Heart right ventricle (tissue), 16 donors: Measurements from ENCODE around the gene ARID2. TPM values are rescaled to one million over a fixed set of nuclear protein-coding genes. Genes with fewer than 3 reads are reported as not detected.

Experiments
- ATAC-seq, 8 donors: fragments of 200-7000 bp; cut with Tn5 transposase; one replicate each; pipeline ENCODE4 v1.9.1; 2020; ENCODE audit warnings: mild to moderate bottlenecking in 8 of 8, moderate library complexity in 8 of 8, moderate number of reproducible peaks in 1 of 8
- DNase-seq, 2 donors: peaks; one replicate each; pipeline ENCODE4 v3.0.0-alpha.2; 2020
- H3K27ac ChIP-seq, 10 donors: fragments of 200-600 bp; sonication (generic) in 2 of 10; one replicate each; pipeline versions ENCODE4 v1.5.0 to v1.8.0; 2020 to 2022; ENCODE audit warnings: mild to moderate bottlenecking in 3 of 10
- H3K27me3 ChIP-seq, 7 donors: fragments of 200-600 bp; one replicate each; pipeline ENCODE4 v1.8.0; 2021 to 2022; ENCODE audit warnings: mild to moderate bottlenecking in 2 of 7
- H3K36me3 ChIP-seq, 9 donors: fragments of 200-600 bp; sonication (generic) in 1 of 9; one replicate each; pipeline versions ENCODE4 v1.5.0 to v1.8.0; 2020 to 2022; ENCODE audit warnings: mild to moderate bottlenecking in 2 of 9
- H3K4me1 ChIP-seq, 9 donors: fragments of 200-600 bp; sonication (generic) in 1 of 9; one replicate each; pipeline versions ENCODE4 v1.5.0 to v1.8.0; 2020 to 2022; ENCODE audit warnings: mild to moderate bottlenecking in 4 of 9
- H3K4me3 ChIP-seq, 10 donors: fragments of 200-600 bp; sonication (generic) in 2 of 10; one replicate each; pipeline versions ENCODE4 v1.5.0 to v1.8.0; 2020 to 2022; ENCODE audit warnings: mild to moderate bottlenecking in 7 of 10, moderate library complexity in 2 of 10
- H3K9me3 ChIP-seq, 11 donors: fragments of 200-600 bp in 10 of 11; sonication (generic) in 2 of 11; one replicate each; pipeline versions ENCODE4 v1.5.0 to v1.8.0; 2013 to 2022; ENCODE audit warnings: mild to moderate bottlenecking in 2 of 11, control low read depth in 1 of 11, moderate library complexity in 1 of 11
- WGBS, 2 donors: extraction: QIAGEN DNeasy Blood & Tissue Kit; methylation state at CpG; one replicate each; pipeline ENCODE4 v1.1.7; 2013; ENCODE audit warnings: inconsistent platforms in 1 of 2; 5-methylcytosine and 5-hydroxymethylcytosine counted together
- intact Hi-C, 10 donors: fragments of 100-400 bp; cut with DNase I; formaldehyde crosslinking; loops; one replicate each; pipeline versions ENCODE4 v1.11.1 to v1.14.2; 2022
- polyA plus RNA-seq, 2 donors: library from polyadenylated mRNA; stranded (reverse); fragments of 200-250 nt; gene quantifications; one replicate each; pipeline ENCODE4 v1.2.3, GENCODE V29; 2013
- total RNA-seq, 10 donors: library from RNA; stranded (reverse); fragmentation: NEBNext Ultra II Directional in 3 of 10; extraction: Animal tissue kit (Norgen Biotek cat#: 25700) in 3 of 10; gene quantifications; one replicate each; pipeline versions ENCODE4 v1.2.1 to v1.2.4, GENCODE V29; 2021 to 2023
- TF ChIP-seq, protein P1 (sequence below), 9 donors: fragments of 200-600 bp; sonication (generic) in 2 of 9; IDR thresholded peaks; one replicate each; pipeline versions ENCODE4 v1.5.0 to v1.8.0; 2021 to 2022; ENCODE audit warnings: antibody characterized with exemption in 9 of 9, mild to moderate bottlenecking in 5 of 9, moderate library complexity in 1 of 9
- donor health status: Arrhythmogenic right ventricular cardiomyopathy.
- donor health status: ischemic (EF 13 %, LVEDD 7.1; RV severe dilation, severe dysfunction).
- donor health status: healthy with polysubstance abuse.
- donor health status: DM: no; HTN: yes; CAD: no.
- donor health status: DM: no; HTN: no; CAD: no.
- donor health status: ischemic (EF 25% LVEDD 6.9; RV normal size, moderate dysfunction).
- donor health status: ischemic (EF 25% LVEDD 5.7; RV mildly dilated, moderate dysfunction).
- donor health status: healthy.
- donor health status: DM: yes; HTN: yes; CAD: no.
- donor health status: Ischemic cardiomyopathy.
- donor health status: ischemic (EF 35%, LVEDD 5.7; RV mildly dilated, moderate dysfunction).
- donor health status: nonischemic (EF 11% LVEDD 7.7; RV severe dilation, severe dysfunction).
- donor health status: DM: yes; HTN: yes; CAD: no.
- donor health status: PGD.
- donor health status: ischemic (EF 29% LVEDD 5.4; RV normal size, mild dysfunction).
- donor health status: nonischemic (EF 23%, LVEDD 6.1; RV moderate dilation, normal function).

Gene ARID2
- total and polyA plus RNA-seq, 12 donors = 3.0 to 28.8 (median 18.6) TPM

- WGBS, 2 donors = 90 to 95% methylated on average over 2 of the region's 2 CpGs
- no peak for ATAC-seq
- Histone ChIP-seq H3K4me3 (no peak overlapping the region), H3K27ac (no peak overlapping the region), H3K27me3 (no peaks in the 10 kb centered on the region), H3K36me3 (peaks cover 0 to 100% (median 52%) of the 10 kb centered on the region in 9 donors), H3K4me1 (peaks cover 0 to 4% (median 1%) of the 10 kb centered on the region in 9 donors), H3K9me3 (no peaks in the 10 kb centered on the region)
- TF ChIP-seq, protein P1, sequence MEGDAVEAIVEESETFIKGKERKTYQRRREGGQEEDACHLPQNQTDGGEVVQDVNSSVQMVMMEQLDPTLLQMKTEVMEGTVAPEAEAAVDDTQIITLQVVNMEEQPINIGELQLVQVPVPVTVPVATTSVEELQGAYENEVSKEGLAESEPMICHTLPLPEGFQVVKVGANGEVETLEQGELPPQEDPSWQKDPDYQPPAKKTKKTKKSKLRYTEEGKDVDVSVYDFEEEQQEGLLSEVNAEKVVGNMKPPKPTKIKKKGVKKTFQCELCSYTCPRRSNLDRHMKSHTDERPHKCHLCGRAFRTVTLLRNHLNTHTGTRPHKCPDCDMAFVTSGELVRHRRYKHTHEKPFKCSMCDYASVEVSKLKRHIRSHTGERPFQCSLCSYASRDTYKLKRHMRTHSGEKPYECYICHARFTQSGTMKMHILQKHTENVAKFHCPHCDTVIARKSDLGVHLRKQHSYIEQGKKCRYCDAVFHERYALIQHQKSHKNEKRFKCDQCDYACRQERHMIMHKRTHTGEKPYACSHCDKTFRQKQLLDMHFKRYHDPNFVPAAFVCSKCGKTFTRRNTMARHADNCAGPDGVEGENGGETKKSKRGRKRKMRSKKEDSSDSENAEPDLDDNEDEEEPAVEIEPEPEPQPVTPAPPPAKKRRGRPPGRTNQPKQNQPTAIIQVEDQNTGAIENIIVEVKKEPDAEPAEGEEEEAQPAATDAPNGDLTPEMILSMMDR (IDR thresholded peaks at IDR 0.05) = no peak
- intact Hi-C loops = no loop called here
- DNase-seq = no peak
These were observed 198.8 kb downstream of the ARID2 start for GRCh38 chr12:45928309-45928708.

- Histone ChIP-seq H3K36me3 (peaks cover 0 to 98% (median 48%) of the 10 kb centered on the region in 9 donors), H3K4me3 (no peak overlapping the region), H3K9me3 (no peaks in the 10 kb centered on the region), H3K4me1 (peaks cover 0 to 24% (median 14%) of the 10 kb centered on the region in 9 donors), H3K27me3 (no peaks in the 10 kb centered on the region), H3K27ac (no peak overlapping the region)
- DNase-seq (no peak), ATAC-seq (no peak)
- TF ChIP-seq, protein P1 (IDR thresholded peaks at IDR 0.05) = no peak
- intact Hi-C loops = loop anchor here in 1 of 10 donors (5.0 kb wide), 1 partner anchor 388 kb away; no protein-coding TSS in a partner anchor
- 82 to 83% methylated on average over 3 of the region's 3 CpGs for WGBS, 2 donors
These were observed 200.9 kb downstream of the ARID2 start for GRCh38 chr12:45930369-45930768.

- H3K36me3 ChIP-seq = peaks cover 0 to 85% (median 34%) of the 10 kb centered on the region in 9 donors
- no peaks in the 10 kb centered on the region for H3K27me3 ChIP-seq
- H3K9me3 ChIP-seq = no peaks in the 10 kb centered on the region
- WGBS, 2 donors = 13 to 20% methylated on average over 2 of the region's 2 CpGs
- TF ChIP-seq, protein P1 (IDR thresholded peaks at IDR 0.05) = no peak
- H3K4me1 ChIP-seq = peaks cover 0 to 24% (median 14%) of the 10 kb centered on the region in 9 donors
- intact Hi-C loops = loop anchor here in 1 of 10 donors (5.0 kb wide), 1 partner anchor 391 kb away; no protein-coding TSS in a partner anchor
- H3K4me3 ChIP-seq = no peak overlapping the region
- H3K27ac ChIP-seq = peak overlapping the region in 1 of 10 donors; percentile 34
- peak in 2 of 8 donors; percentile 29 to 34 for ATAC-seq
- DNase-seq = no peak
These were observed 204.0 kb downstream of the ARID2 start for GRCh38 chr12:45933504-45933903.

DNA sequence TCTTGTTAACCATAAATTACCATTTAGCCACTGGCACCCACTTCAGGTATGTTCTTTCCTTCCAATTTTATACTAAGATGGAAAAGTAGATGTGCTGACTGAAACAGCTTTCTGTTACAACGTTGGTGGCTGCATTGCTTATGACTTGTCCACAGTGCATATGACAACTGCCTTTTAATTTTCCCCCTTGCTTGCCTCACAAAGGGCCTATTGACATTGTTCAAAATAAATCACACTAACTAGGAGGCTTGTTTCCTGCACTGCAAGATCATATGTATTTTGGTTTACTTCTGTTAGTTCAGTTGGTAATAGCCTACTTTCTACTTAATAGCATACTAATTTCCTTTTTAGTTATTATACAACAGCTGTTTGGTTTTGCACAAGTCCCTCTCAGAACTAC, 205.4 kb downstream of the ARID2 start:
- WGBS, 2 donors = 33 to 54% methylated on average over 1 of the region's 1 CpG
- DNase-seq = no peak
- H3K27me3 ChIP-seq = no peaks in the 10 kb centered on the region
- TF ChIP-seq, protein P1 (IDR thresholded peaks at IDR 0.05) = no peak
- intact Hi-C loops = loop anchor here in 1 of 10 donors (5.0 kb wide), 1 partner anchor 393 kb away; no protein-coding TSS in a partner anchor
- peaks cover 0 to 24% (median 14%) of the 10 kb centered on the region in 9 donors for H3K4me1 ChIP-seq
- no peak for ATAC-seq
- no peak overlapping the region for H3K27ac ChIP-seq
- H3K9me3 ChIP-seq = no peaks in the 10 kb centered on the region
- H3K4me3 ChIP-seq = no peak overlapping the region
- H3K36me3 ChIP-seq = peaks cover 0 to 85% (median 21%) of the 10 kb centered on the region in 9 donors
